ENCODE data around the gene MYBPHL. TPM values are rescaled to one million over a fixed set of nuclear protein-coding genes. Genes with fewer than 3 reads are reported as not detected.

Gene MYBPHL
- not detected for total RNA-seq

GRCh38 chr1:109306832-109307273 is at the start of gene MYBPHL:
Gene MYBPHL, minus strand, starts transcription at chr1:109307011. Its CDS starts 20 bp downstream, at chr1:109306991.
- DNase-seq = no peak

GRCh38 chr1:109356505-109356904 is 49.7 kb upstream of the MYBPHL start:
- DNase-seq = no peak

GRCh38 chr1:109354929-109355328 is 48.1 kb upstream of the MYBPHL start:
- no peak for DNase-seq

- DNase-seq = no peak
These were observed 44.6 kb upstream of the MYBPHL start for GRCh38 chr1:109351457-109351856.

- DNase-seq = no peak
These were observed 43.8 kb upstream of the MYBPHL start for GRCh38 chr1:109350655-109351054.

- no peak for DNase-seq
These were observed 43.4 kb upstream of the MYBPHL start for GRCh38 chr1:109350182-109350581.

GRCh38 chr1:109347511-109347910 is 40.7 kb upstream of the MYBPHL start:
- DNase-seq = no peak

- DNase-seq = no peak
These were observed 35.4 kb upstream of the MYBPHL start for GRCh38 chr1:109341944-109342930.

- DNase-seq = no peak
These were observed 31.8 kb upstream of the MYBPHL start for GRCh38 chr1:109338608-109339007.

GRCh38 chr1:109338091-109338490 is 31.3 kb upstream of the MYBPHL start:
- no peak for DNase-seq

- no peak for DNase-seq
These were observed 28.3 kb upstream of the MYBPHL start for GRCh38 chr1:109335091-109335490.

- no peak for DNase-seq
These were observed 24.3 kb upstream of the MYBPHL start for GRCh38 chr1:109331113-109331512.

GRCh38 chr1:109327285-109327684 is 20.5 kb upstream of the MYBPHL start:
- DNase-seq = no peak

- DNase-seq = no peak
These were observed 16.2 kb upstream of the MYBPHL start for GRCh38 chr1:109322974-109323373.

- no peak for DNase-seq
These were observed 12.3 kb upstream of the MYBPHL start for GRCh38 chr1:109319114-109319513.

GRCh38 chr1:109316506-109316905 is 9.7 kb upstream of the MYBPHL start:
- DNase-seq = no peak

GRCh38 chr1:109315288-109315687 is 8.5 kb upstream of the MYBPHL start:
- no peak for DNase-seq

GRCh38 chr1:109314795-109315194 is 8.0 kb upstream of the MYBPHL start:
- no peak for DNase-seq

- no peak for DNase-seq
These were observed 6.4 kb upstream of the MYBPHL start for GRCh38 chr1:109312978-109313775.

- peak; percentile 7 for DNase-seq
These were observed 5.4 kb upstream of the MYBPHL start for GRCh38 chr1:109312246-109312645.

GRCh38 chr1:109309347-109309746 is 2.5 kb upstream of the MYBPHL start:
- DNase-seq = no peak

GRCh38 chr1:109307274-109308021 is 637 bp upstream of the MYBPHL start:
- DNase-seq = no peak
